GM10248 (cell line): Measurements from ENCODE around the gene STAG1.

Source experiments
- CTCF ChIA-PET: fragments of 300-600 bp; sonication (Branson Sonifier 250); formaldehyde crosslinking; extraction: SDS; loops from one replicate; lab custom pipeline; 2021; ENCODE audit warnings: antibody characterized with exemption; lab: Yijun Ruan, JAX
- POLR2A ChIA-PET: fragments of 350-650 bp; sonication (Branson Sonifier 250); formaldehyde crosslinking; extraction: SDS; loops from one replicate; lab custom pipeline; 2020; ENCODE audit warnings: antibody characterized with exemption; lab: Yijun Ruan, JAX
- DNase-seq: peaks from one replicate; pipeline ENCODE4 v3.0.0; 2012; ENCODE audit errors: extremely low spot score
- TF ChIP-seq, protein P1 (sequence below): IDR thresholded peaks from 2 replicates; pipeline ENCODE4 v1.5.1; 2012; ENCODE audit warnings: mild to moderate bottlenecking, low read depth; ENCODE audit errors: extremely low read depth, missing control alignments, control extremely low read depth

STAG1 gene

DNA sequence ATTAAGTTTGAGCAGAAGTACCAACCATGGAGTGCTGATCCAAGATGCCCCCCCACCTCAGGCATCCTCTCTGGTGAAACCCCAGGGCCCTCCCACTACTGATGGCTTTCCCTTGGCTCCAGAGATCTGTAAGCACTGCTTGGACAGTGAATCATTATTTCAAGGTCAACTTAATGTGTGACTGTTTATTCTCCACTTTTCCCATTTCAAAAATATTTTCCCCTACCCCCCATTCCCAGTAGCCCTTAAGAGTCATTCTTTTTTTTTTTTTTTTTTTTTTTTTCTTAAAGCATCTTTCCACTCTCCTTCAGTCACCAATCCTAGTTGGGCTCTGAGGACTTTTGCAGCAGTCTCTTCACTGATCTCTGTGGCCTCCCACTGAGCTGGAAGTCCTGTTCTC lies 419.4 kb downstream of the STAG1 start:
- ChIA-PET POLR2A (no interaction called here), CTCF (interaction anchor here (0.7 to 2.3 kb wide), 4 partner anchors 13 to 45 kb away, joined by 3 to 9 read pairs (median 4); no protein-coding TSS in a partner anchor)
- TF ChIP-seq, protein P1, sequence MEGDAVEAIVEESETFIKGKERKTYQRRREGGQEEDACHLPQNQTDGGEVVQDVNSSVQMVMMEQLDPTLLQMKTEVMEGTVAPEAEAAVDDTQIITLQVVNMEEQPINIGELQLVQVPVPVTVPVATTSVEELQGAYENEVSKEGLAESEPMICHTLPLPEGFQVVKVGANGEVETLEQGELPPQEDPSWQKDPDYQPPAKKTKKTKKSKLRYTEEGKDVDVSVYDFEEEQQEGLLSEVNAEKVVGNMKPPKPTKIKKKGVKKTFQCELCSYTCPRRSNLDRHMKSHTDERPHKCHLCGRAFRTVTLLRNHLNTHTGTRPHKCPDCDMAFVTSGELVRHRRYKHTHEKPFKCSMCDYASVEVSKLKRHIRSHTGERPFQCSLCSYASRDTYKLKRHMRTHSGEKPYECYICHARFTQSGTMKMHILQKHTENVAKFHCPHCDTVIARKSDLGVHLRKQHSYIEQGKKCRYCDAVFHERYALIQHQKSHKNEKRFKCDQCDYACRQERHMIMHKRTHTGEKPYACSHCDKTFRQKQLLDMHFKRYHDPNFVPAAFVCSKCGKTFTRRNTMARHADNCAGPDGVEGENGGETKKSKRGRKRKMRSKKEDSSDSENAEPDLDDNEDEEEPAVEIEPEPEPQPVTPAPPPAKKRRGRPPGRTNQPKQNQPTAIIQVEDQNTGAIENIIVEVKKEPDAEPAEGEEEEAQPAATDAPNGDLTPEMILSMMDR, result no peak
- DNase-seq, result no peak

DNA sequence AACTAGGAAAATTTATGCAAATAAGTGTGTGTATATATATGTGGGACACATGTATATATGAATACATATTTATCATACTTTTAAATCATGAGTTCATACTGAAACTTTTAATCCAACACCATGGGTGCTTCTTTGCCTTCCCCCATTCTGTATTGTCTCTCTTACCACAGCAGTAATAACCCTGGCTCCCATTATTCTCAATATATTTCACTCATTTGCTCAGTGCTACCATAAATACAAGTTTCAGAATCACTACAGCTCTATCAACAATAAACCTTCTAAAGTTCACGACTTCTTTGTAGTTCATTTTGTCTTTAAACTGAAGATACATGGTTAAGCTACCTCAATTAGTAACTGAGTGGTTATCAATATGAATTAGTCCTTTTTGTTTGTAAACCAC lies 419.9 kb downstream of the STAG1 start:
- no peak for DNase-seq
- ChIA-PET POLR2A (no interaction called here), CTCF (interaction anchor here (2.3 kb wide), 1 partner anchor 12 kb away, joined by 9 read pairs; no protein-coding TSS in a partner anchor)
- TF ChIP-seq, protein P1, result no peak

DNA sequence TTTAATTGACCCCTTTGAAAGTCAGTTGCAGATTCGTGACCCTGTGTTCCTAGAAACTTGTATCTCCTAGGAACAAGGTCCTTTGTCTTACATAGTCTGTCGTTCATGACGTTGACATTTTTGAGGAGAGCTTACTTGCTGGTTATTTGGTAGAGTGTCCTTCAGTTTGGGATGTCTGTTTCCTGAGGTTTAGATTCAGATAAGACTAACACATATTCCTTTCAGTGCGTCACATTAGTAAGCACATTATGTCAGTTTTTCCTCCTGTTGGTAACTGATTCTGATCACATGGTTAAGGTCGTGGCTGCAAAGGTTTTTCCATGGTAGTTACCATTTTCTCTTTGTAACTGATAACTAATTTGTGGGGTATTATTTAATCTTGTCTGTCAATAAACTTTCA lies 421.3 kb downstream of the STAG1 start:
- TF ChIP-seq, protein P1, result no peak
- ChIA-PET POLR2A (no interaction called here), CTCF (no interaction called here)
- DNase-seq, result no peak

DNA sequence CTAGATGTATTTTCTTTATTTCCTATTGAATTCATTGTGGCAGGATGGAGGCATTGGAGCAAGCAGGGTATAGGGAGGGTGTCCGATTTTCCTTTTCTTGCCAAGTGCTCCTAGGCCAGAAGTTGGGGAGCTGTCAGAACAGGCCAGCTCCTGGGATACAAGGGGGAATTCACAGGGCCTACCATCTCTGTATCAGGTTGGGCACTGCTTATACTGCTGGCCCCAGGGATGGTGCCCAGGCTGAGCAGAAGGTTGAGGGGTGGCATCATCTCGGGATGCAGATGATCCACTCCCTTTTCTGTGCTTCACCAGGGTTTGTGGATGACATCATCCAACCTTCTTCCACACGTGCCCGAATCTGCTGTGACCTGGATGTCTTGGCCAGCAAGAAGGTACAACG lies 422.6 kb downstream of the STAG1 start:
- TF ChIP-seq, protein P1, result no peak
- POLR2A ChIA-PET, result no interaction called here
- CTCF ChIA-PET, result no interaction called here
- DNase-seq, result no peak

DNA sequence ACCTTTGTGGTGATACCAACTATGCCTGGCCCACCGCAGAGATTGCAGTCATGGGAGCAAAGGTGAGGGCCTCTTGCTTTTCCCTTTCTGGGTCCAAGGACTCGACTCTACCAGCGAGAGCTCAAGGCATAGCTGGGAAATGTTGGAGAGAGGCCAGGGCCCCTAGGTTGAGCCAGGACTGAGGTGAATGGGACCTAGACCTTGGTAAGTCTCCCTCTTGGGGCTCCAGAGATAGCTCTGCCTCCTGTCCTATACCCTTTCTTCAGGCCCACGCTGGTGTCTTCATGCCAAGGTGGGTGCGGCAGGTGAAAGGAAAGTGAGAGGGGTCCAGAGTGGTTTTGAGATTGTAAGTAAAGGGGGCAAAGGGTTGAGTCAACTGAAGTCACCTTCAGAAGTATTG lies 424.5 kb downstream of the STAG1 start:
- DNase-seq, result no peak
- CTCF ChIA-PET, result interaction anchor here (0.9 to 1.2 kb wide), 4 partner anchors 8 to 39 kb away, joined by 3 read pairs; no protein-coding TSS in a partner anchor
- TF ChIP-seq, protein P1, result no peak
- POLR2A ChIA-PET, result no interaction called here

DNA sequence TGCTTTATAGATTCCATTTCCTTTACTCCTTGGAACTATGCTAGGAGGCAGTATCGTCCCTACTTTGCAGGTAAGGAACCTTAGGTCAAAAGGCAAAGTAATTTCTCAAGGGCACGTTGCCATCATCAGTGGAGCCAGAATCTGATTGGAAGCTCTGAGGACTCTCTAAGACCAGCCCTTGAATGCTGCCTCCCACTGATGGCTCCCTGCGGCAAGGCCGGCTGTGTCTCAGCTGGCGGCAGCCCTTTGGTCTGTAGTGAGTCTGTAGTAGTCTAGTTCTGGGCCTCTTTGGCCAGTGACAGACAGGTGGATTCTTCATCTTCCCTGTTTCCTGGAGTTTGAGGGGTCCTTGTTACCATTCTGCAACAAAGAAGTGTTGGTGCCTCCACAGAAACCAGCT lies 425.9 kb downstream of the STAG1 start:
- TF ChIP-seq, protein P1, result no peak
- CTCF ChIA-PET, result no interaction called here
- POLR2A ChIA-PET, result no interaction called here
- no peak for DNase-seq

DNA sequence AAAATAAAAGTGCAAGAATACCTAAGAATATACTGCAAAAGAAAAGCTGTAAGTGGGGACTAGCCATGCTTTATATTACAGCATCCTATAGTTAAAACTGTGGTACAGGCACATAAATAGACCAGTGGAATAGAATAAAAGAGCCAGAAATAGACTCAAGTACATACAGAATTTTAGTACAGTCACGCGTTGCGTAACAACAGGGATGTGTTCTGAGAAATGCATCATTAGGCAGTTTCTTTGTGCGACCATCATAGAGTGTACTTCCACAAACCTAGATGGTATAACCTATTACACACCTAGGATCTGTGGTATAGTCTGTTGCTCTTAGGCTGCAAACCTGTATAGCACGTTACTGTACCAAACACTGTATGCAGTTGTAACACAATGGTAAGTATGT lies 440.2 kb downstream of the STAG1 start:
- DNase-seq, result no peak
- TF ChIP-seq, protein P1, result no peak
- POLR2A ChIA-PET, result no interaction called here
- CTCF ChIA-PET, result no interaction called here
